NCI-H2227 (cell line): ENCODE data around the gene CLDN3.
"Not testable (repeated sequence)": the region's sequence is repeated elsewhere in the genome, so short reads cannot be mapped to it uniquely, and the experiment has no call there.

ENCODE experiments used
- DNase-seq: peaks from one replicate; lab custom pipeline; 2025; ENCODE audit not compliant: unreplicated experiment; lab: John Stamatoyannopoulos, UW

Gene CLDN3

DNA sequence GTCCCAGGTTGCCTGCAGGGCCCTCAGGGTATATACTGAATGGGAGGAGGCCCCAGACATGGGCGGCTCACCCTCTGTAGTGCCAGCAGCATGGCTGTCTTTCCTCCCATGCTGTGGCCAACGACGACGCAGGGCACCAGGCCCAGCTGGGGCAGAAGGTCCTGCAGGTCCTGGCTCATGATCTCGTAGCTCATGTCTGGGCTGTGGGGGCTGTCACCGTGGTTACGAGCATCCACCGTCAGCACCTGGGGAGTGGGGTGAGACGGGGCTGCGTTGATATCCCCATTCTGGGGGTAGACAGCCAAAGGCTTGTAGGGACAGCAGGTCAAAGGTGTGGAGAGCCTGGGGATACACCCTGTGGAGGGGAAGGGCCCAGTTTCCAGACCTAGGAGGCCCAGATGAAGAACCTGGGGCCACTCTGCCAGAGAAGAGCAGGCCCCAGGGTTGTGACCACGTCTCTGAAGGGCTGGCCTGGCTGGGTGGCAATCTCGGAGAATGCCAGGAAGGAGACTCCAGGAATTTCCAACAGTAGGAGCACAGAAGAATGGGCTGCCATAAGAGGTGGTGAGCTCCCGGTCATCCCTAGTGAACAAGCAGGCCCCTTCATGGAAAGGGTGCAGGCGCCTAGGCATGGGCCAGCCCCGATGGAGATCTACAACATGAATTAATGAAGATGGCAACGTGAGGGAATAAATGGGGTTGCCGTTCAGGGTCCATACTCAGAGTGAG, 32.4 kb downstream of the CLDN3 start:
- DNase-seq, result no peak

DNA sequence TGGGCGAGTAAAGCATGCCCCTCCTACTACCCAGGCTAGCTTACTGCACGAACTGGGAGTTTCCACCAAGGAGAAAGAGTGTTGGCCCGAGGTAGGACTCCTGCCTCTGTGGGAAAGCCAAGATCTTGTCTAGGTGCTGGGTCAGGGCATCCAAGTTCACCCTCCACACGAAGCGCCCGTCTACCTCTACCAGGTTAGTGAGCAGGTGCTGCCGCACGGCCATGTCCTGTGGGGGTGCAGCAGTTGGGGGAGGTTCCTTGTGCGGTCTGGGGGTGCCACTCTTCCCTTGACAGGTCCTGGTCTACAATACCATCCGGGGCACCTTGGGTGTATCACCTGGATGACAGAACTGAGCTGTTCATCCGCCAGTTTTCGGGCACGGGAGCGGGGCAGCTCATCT, 33.2 kb downstream of the CLDN3 start:
- DNase-seq, result no peak

DNA sequence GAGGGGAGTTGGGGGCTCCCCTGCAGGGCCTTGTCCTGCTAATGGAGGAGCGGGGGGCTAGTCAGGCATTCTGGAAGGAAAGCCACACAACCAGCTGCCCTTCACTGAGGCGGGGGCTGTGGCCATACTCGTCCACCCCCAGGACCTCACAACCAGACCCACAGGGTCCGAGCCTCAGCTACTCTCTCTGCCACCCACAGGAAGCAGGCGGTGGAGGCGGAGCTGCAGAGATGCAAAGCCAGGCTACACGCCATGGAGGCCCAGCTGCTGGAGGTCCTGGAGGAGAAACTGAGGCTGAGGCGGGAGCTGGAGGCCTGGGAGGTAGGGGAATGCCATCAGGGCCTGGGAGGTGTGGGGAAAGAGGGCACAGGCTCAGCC, 34.6 kb downstream of the CLDN3 start:
- no peak for DNase-seq

DNA sequence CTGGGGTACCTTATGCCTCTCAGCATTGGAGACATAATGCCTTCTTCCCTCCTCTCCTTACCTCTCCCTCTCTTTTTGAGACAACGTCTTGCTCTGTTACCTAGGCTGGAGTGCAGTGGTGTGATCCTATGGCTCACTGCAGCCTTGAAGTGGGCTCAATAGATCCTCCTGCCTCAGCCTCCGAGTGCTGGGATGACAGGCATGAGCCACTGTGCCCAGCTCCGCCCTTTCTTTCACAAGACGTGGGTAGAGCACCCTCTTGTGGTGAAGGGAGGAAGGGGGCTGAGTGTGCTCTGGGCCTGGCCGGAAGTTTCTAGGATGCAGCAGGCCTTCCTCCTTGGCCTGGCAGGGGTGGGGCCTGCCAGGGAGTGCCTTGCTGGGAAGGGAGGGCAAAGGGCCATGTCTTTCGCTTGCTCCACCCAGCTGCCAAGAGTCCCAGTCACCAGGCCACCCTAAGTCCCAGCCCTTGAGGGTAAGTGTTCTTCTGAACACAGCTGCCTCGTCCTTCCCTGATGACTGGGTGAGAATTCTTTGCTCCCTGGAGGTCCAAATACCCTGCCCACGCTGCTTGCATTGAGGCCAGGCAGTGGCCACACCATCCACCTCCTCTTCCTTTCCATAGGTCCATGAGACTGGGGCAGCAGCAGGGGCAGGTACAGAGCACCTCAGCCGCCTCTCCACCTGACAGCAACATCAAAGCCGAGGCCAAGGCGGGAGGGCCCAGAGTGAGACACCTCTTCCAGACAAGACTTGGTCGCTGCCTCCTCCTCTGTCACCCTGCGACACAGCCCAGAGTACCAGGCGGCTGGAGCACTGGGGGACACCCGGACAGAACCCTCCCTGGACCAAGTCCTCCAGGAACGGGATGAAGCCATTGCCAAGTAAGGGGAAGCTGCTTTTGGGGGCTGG, 35.2 kb downstream of the CLDN3 start:
- DNase-seq, result peak; percentile 87

DNA sequence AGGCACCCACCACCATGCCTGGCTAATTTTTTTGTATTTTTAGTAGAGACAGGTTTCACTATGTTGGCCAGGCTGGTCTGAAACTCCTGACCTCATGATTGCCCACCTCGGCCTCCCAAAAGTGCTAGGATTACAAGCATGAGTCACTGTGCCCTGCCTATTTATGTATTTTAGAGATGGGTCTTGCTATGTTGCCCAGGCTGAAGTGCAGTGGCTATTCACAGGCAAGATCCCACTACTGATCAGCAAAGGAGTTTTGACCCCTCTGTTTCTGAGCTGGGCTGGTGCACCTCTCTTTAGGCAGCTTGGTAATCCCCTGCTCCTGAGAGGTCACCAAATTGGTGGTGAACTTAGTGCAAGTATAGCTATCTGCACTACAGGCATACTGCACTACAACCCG, 37.7 kb downstream of the CLDN3 start:
- DNase-seq, result no peak

DNA sequence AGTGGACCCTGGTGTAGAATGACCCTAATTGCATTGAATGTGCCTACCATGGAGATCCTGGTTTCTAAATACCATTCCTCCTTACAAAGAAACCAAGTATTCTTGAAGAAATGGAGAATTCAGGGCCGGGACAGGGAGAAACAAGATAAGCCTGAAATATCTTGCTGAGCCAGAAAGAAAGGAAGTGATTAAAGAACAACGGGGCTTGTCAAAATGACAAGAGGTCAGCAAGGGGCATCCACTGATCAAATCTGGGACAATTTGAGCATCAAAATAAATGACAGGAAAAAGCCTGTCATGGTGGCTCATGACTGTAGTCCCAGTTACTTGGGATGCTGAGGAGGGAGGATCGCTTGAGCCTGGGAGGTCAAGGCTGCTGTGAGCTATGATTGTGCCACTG, 39.6 kb downstream of the CLDN3 start:
- no peak for DNase-seq

DNA sequence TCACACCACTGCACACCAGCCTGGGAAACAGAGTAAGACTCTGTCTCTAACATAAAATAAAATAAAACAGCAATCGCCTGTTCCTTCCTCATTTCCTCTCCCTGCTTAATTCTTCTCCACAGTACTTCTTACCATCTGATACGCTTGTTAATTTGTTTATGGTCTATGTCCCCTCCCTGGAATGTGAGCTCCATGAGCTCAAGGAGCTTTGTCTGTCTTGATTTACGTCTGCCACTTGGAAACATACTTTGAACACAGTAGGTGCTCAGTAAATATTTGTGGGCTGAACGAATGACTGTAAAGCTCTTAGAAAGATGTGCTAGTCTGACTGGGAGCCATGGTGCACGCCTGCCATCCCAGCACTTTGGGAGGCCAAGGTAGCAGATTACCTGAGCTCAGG, 41.5 kb downstream of the CLDN3 start:
- no peak for DNase-seq

DNA sequence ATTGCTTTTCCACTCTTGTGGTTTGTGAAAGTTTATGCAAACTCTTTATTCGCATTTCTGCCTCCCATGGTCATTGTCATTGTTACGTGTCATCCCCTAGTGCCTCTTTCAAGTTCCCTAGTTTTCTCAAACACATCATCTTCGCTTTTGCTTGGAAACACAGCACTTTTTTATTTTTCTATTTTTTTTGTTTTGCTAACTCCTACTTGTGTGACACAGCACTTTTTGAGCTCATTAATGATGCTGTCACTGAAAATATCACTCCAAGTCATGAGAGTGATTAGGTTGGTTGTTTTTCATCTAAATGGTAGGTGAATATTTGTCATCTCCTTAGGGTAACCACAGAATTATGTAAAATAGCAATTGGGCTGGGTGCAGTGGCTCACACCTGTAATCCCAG, 42.1 kb downstream of the CLDN3 start:
- no peak for DNase-seq

DNA sequence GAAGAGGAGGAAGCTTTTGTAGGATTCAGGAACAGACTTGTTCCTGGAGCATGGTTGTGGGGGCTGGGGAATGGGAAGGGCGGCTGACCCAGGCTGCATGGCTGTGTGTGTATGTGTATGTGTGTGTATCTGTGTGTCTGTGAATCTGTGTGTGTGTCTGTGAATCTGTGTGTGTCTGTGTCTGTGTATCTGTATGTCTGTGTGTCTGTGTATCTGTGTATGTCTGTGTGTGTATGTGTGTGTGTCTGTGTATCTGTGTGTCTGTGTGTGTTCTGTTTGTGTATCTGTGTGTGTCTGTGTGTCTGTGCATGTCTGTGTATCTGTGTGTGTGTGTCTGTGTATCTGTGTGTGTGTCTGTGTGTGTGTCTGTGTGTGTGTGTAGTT, 44.0 kb downstream of the CLDN3 start:
- no peak for DNase-seq

DNA sequence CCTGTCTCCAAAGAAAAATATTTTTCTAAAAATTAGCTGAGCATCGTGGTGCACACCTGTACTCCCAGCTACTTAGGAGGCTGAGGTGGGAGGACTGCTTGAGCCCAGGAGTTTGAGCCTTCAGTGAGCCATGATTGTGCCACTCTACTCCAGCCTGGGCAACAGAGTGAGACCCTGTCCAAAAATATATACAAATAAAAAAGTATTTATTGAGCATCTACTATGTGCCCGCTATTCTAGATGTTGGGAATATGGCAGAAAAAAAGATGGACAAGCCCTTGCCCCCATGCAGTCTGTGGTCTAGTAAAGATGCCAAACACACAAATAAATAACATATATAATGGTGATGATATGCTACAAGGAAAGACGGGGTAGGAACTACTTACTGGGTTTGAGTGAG, 46.3 kb downstream of the CLDN3 start:
- DNase-seq, result no peak

DNA sequence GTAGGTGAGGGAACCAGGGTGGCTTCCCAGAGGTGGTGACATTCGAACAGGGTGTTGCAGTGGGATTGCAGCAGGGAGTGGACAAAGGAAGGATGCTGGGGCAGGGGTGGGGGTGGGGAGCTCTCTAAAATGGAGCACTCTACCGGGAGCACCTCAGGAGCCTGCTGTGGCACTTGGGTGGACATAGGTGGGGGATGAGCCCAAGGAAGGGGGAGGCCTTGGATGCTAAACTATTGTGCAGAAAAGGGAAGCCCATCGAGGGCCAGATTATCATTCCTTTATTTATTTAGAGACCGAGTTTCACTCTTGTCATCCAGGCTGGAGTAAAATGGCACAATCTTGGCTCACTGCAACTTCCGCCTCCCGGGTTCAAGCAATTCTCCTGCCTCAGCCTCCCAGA, 47.3 kb downstream of the CLDN3 start:
- DNase-seq, result no peak

DNA sequence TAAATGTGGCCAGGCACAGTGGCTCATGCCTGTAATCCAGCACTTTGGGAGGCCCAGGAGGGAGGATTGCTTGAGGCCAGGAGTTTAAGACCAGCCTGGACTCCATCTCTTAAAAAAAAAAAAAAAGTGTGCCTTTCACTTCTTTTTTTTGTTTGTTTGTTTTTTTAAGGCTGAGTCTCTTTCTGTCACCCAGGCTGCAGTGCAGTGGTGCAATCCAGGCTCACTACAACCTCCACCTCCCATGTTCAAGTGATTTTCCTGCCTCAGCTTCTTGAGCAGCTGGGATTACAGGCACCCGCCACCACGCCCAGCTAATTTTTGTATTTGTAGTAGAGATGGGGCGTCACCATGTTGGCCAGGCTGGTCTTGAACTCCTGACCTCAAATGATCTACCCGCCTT, 47.9 kb downstream of the CLDN3 start:
- DNase-seq, result not testable (repeated sequence)

DNA sequence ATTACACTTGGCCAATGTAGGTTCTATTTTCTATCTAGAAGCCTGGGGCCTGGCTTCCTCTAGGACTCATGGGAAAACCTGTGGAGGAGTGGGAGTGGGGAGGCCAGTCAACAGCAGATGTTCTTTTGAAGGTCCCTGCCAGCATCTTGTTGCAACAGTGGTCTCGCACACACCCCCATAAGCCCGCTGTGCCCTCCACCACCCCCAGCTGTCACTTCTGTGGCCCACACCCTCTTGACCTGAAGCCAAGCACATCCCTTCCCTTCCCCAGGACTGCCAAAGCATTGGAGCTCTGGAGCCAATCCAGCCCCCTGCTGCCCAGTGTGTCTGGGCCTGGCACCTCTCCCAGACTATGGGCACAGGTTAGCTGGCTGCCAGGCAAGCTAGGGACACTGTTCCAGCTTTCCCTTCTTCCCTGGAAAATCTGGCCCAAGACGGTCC, 48.7 kb downstream of the CLDN3 start:
- no peak for DNase-seq

DNA sequence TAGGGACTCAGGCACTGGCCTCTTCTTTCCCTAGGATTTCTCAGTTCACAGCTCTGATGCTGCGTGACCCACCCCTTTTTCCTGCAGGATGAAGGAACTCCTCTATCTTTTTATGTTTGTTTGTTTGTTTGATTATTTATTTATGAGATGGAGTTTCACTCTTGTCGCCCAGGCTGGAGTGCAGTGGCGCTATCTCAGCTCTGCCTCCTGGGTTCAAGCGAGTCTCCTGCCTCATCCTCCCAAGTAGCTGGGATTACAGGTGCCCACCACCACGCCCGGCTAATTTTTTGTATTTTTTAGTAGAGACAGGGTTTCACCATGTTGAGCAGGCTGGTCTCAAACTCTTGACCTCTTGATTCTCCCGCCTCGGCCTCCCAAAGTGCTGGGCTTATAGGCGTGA, 49.6 kb downstream of the CLDN3 start:
- not testable (repeated sequence) for DNase-seq

DNA sequence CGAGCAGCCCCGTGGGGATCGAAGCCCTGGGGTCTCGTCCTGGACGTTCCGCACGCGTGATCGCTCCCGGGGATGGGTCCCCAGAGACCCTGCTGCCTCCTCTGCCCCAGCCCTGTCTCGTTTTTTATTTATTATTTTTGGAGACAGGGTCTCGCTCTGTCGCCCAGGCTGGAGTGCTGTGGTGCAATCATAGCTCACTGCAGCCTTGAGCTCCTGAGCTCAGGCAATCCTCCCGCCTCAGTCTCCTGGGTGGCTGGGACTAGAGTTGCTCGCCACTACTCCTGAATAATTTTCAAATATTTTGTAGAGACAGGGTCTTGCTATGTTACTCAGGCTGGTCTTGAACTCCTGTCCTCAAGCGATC, 50.3 kb downstream of the CLDN3 start:
- no peak for DNase-seq
